Esophagus squamous epithelium (tissue), 4 donors: Measurements from ENCODE around the gene RRP36.

Source experiments
- POLR2A ChIP-seq, 4 donors: fragments of 450-650 bp; IDR thresholded peaks; one replicate each; pipeline ENCODE4 v1.6.1; 2017; ENCODE audit warnings: antibody characterized with exemption in 4 of 4, mild to moderate bottlenecking in 4 of 4, moderate library complexity in 3 of 4
- TF ChIP-seq, protein P1 (sequence below), 6 experiments: fragments of 450-650 bp in 4 of 6; fragments of 200-600 bp in 2 of 6; sonication (generic) in 2 of 6; IDR thresholded peaks; one replicate each; pipeline ENCODE4 v1.5.1; 2016 to 2019; ENCODE audit warnings: antibody characterized with exemption in 6 of 6, mild to moderate bottlenecking in 4 of 6, moderate library complexity in 4 of 6

DNA sequence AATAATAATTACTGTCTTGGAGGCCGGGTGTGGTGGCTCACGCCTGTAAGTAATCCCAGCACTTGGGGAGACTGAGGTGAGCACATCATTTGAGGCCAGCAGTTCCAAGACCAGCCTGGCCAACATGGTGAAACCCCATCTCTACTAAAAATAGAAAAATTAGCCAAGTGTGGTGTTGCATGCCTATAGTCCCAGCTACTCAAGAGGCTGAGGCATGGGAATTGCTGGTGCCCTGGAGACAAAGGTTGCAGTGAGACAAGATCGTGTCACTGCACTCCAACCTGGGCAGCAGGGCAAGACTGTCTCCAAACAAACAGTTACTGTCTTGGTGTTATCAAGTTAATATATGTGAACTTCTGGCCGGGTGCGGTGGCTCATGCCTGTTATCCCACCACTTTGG, 4.9 kb downstream of the RRP36 start:
- TF ChIP-seq, protein P1, sequence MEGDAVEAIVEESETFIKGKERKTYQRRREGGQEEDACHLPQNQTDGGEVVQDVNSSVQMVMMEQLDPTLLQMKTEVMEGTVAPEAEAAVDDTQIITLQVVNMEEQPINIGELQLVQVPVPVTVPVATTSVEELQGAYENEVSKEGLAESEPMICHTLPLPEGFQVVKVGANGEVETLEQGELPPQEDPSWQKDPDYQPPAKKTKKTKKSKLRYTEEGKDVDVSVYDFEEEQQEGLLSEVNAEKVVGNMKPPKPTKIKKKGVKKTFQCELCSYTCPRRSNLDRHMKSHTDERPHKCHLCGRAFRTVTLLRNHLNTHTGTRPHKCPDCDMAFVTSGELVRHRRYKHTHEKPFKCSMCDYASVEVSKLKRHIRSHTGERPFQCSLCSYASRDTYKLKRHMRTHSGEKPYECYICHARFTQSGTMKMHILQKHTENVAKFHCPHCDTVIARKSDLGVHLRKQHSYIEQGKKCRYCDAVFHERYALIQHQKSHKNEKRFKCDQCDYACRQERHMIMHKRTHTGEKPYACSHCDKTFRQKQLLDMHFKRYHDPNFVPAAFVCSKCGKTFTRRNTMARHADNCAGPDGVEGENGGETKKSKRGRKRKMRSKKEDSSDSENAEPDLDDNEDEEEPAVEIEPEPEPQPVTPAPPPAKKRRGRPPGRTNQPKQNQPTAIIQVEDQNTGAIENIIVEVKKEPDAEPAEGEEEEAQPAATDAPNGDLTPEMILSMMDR (IDR thresholded peaks at IDR 0.05) = no peak
- no peak for TF ChIP-seq POLR2A (IDR thresholded peaks at IDR 0.05)
